GM08714 (cell line): ENCODE data around the gene ZNF672.

ENCODE experiments used
- H3K4me3 ChIP-seq: fragments of 200-500 bp; sonication (Bioruptor generic); 2 replicates; pipeline ENCODE4 v1.5.1; 2014; ENCODE audit warnings: mild to moderate bottlenecking, low read length, inconsistent platforms
- ZNF274 ChIP-seq: IDR thresholded peaks from 2 replicates; pipeline ENCODE4 v1.6.1; 2012; ENCODE audit warnings: mild to moderate bottlenecking, low read depth, low read length

Gene ZNF672

DNA sequence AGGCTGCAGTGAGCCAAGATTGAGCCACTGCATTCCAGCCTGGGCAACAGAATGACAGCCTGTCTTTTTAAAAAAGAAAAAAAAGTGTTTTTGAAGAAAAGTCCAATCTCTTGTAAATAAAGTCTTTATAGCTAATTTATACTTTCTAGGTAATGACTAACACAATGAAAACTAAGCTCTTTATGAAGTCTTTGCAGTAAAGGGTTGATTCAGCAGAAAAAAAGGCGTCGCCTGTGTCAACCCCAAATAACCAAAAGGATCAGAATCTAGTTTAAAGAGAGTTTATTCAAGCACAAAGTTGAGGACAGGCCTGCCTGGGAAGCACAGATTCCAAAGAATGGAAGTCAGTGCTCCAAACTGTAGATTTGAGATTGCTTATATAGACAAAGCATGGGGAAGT, 53.7 kb downstream of the ZNF672 start:
- no peak overlapping the region for H3K4me3 ChIP-seq
- no peak for TF ChIP-seq ZNF274

DNA sequence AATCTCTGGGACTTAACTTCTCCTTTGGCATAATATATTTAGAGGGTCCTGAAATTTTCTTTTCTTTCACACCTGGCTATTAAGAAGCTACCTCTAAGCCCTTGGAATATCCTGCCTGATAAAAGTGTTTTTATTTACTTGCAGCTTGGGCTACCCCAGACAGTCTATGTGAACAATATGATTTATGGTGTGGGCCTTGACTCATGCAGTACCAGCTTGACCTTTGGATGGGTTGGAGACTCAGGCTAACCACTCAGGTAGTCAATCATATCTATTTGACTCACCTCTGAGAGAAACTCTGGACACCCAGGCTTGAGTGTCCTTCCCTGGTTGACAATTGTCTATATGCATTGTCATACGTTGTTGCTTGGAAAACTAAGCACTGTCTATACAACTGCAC, 54.6 kb downstream of the ZNF672 start:
- no peak for TF ChIP-seq ZNF274
- H3K4me3 ChIP-seq = no peak overlapping the region

DNA sequence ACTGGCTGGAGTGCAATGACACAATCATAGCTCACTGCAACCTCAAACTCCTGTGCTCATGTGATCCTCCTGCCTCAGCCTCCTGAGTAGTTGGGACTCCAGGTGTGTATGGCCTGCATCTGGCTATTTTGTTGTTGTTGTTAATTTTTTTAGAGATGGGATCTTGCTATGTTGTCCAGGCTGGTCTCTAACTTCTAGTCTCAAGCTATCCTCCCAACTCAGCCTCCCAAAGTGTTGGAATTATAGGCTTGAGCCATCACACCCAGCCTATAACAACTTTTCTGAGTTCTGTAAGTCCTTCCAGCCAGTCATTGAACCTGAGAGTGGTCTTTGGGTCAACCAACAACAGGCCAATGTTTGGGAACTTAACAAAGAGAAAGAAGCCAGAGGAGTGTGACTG, 56.8 kb downstream of the ZNF672 start:
- no peak for TF ChIP-seq ZNF274
- H3K4me3 ChIP-seq = no peak overlapping the region

DNA sequence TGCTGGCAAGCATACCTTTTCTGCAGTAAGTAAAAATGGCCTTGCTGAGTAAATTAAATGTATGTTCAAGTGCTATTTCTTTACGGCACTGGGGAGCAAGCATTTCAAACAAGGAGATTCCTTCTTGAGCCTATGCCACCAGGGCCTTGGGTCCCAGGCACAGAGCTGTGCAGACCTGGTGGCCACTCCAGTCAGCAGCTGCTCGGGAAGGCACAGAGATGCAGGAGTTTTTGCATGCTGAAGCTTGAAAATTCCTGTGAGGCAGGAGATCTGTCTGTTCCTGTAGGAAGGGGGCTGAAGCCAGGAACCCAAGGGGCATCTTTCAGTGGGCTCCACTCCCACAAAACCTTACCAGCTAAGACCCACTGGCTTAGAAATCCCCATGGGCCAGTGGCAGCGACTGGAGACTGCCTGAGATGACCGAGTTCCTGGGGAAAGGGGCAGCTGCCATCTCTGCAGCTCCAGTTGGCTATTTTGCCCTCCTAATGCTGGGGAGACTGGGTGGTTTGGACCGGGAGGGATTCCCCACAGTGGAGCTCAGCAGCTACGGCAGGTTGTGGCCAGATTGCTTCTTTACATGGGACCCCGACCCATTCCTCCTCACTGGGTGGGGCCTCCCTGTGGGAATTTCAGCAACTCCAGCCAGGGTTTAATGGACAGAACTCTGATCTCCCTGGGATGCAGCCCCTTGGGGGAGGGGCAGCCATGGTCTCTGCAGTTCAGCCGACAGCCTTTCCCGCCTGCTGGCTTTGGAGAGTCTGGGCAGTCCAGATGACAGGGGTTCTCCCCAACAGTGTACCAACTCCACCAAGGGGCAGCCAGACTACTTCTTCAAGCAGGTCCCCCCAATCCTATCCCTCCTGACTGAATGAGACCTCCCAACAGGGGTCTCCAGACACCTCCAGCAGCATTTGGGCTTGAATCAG, 59.7 kb downstream of the ZNF672 start:
- TF ChIP-seq ZNF274 = no peak

More for the DNA sequence above, 59.7 kb downstream of the ZNF672 start:
- no peak overlapping the region for H3K4me3 ChIP-seq
